GM21515 (cell line): ENCODE data around the gene CKAP2L.

Experiments used
- ATAC-seq: cut with Tn5 transposase; IDR thresholded peaks from one replicate; pipeline ENCODE4 v1.9.1; 2021; ENCODE audit not compliant: unreplicated experiment

The CKAP2L gene

GRCh38 chr2:112764071-112765044 lies at the start of gene CKAP2L:
Gene CKAP2L, minus strand, starts transcription at chr2:112764609. Its CDS starts 11 bp downstream, at chr2:112764598.
- peak; percentile 97 for ATAC-seq

GRCh38 chr2:112813280-112813966 lies 49.0 kb upstream of the CKAP2L start:
- no peak for ATAC-seq

GRCh38 chr2:112812318-112813267 lies 48.2 kb upstream of the CKAP2L start:
- ATAC-seq: no peak

GRCh38 chr2:112811841-112812306 lies 47.5 kb upstream of the CKAP2L start:
- ATAC-seq: no peak

GRCh38 chr2:112811276-112811831 lies 46.9 kb upstream of the CKAP2L start:
- no peak for ATAC-seq

- no peak for ATAC-seq
Observed at GRCh38 chr2:112809112-112809511, 44.7 kb upstream of the CKAP2L start.

GRCh38 chr2:112807233-112807807 lies 42.9 kb upstream of the CKAP2L start:
- ATAC-seq: no peak

- peak; percentile 65 for ATAC-seq
Observed at GRCh38 chr2:112805542-112805941, 41.1 kb upstream of the CKAP2L start.

- ATAC-seq: no peak
Observed at GRCh38 chr2:112803691-112804521, 39.5 kb upstream of the CKAP2L start.

GRCh38 chr2:112800881-112801583 lies 36.6 kb upstream of the CKAP2L start:
- ATAC-seq: no peak

GRCh38 chr2:112798979-112799975 lies 34.9 kb upstream of the CKAP2L start:
- ATAC-seq: no peak

GRCh38 chr2:112796486-112796885 lies 32.1 kb upstream of the CKAP2L start:
- no peak for ATAC-seq

GRCh38 chr2:112795774-112796173 lies 31.4 kb upstream of the CKAP2L start:
- no peak for ATAC-seq

- no peak for ATAC-seq
Observed at GRCh38 chr2:112794841-112795240, 30.4 kb upstream of the CKAP2L start.

GRCh38 chr2:112794131-112794733 lies 29.8 kb upstream of the CKAP2L start:
- ATAC-seq: peak; percentile 68

- no peak for ATAC-seq
Observed at GRCh38 chr2:112793449-112793978, 29.1 kb upstream of the CKAP2L start.

GRCh38 chr2:112792419-112792818 lies 28.0 kb upstream of the CKAP2L start:
- ATAC-seq: no peak
